GM21526 (cell line): Measurements from ENCODE around the gene ELF4.

ENCODE experiments used
- ATAC-seq: cut with Tn5 transposase; IDR thresholded peaks from one replicate; pipeline ENCODE4 v1.9.1; 2021; ENCODE audit warnings: moderate library complexity; ENCODE audit not compliant: unreplicated experiment, low FRiP score

Gene ELF4

DNA sequence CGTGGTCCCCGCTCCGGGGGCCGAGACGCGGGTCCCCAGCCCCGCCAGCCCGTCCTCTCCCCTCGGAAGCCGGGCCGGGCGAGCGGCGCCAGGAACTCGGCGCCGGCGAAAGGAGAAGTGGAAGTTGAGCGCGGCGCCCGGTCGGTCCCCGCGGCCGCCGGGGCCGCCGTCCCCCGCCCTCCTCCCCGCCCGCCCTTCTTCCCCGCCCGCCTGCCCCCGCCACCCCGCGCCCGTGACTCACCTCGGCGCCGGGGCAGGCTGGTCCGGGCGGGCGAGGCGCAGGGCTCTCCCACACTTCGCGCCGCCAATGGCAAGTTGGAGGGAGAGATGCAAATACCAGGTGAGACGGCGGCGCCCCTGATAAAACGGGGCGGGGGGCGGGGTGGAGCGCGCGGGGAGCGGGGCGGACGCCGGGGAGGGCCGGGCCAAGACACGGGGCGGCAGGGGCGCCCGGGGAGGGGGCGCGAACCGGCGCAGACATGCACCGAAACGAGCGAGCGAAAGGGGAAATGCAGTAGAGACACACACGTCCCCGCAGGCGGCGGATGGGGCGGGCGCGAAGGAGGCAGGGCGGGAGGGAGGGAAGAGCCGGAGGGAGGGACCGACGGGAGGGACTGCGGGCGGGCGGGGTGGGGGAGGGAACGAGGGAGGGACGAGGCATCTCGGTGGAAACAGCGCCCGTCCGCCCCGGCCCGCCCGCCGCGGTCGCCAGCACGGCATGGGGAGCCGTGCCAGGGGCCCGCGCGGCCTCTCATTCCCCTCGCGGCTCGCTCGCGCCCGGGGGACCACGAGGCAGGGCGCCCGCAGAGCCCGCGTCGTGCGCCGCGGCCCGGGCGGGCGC is at the start of gene ELF4:
Gene ELF4 (minus strand): TSS at position 119 of the 841 bp plus-strand sequence. CDS start 29,167 bp downstream, outside the sequence.
- ATAC-seq = no peak

DNA sequence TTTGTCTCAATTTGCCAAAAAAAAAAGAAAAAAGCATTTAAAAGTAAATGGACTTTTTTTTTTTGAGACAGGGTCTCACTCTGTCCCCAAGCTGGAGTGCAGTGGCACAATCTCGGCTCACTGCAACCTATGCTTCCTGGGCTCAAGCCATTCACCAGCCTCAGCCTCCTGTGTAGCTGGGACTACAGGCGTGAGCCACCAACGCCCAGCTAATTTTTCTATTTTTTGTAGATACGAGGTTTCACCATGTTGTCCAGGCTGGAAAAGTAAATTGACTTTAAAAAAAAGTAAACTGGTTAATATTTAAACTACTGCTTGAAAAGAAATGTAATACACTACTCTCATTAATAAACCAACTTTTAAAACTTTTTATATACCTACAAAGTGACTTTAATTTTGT is 49.5 kb upstream of the ELF4 start:
- no peak for ATAC-seq

DNA sequence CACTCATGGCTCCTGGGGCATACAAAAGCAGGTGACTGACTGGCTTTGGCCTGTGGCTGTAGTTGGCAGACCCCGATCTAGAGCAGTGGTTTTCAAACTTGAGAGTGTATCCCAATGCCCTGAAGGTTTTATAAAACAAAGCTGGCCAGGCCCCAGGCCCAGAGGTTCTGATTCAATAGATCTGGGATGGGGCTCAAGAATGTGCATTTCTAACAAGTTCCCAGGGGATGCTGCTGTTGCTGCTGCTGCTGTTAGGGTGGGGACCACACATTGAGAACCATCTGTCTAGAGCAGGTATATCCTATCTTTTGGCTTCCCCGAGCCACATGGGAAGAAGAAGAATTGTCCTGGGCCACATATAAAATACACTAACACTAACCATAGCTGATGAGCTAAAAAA is 48.0 kb upstream of the ELF4 start:
- no peak for ATAC-seq

DNA sequence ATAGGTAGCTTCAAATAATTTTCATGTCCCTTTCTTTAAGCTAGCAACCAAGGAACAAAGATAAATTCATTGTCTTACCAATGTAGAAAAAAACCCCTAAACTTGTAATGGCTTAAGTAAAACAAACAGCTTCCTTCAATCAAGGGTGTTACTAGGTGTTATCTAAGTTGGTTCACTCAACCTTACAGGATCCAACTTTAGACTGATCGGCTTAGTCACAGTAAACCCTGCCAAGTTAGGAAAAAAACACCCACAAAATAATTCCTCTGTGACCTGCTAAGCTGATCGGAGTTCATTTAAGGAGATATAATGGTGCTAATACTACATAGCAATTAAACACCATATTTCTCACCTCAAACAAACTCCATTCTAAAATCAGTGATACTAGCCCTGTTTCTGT is 45.3 kb upstream of the ELF4 start:
- no peak for ATAC-seq

DNA sequence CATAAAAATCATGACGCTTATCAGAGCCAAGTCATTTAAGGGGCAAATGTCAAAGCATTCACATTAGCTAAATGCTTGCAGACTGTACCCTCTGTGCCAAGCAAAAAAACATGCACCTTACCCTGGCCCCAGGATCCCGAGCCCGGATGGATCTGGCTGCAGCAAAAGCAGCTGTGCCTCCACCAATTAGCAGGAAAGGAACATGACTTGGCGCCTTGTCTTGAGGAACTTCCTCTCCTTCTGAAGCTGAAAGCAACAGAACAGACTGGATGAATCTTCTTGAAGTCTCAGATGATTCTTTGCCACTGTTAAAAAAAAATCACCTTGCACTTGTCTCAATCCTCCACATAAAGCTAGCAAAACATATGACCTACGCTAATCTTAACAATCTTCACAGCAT is 37.3 kb upstream of the ELF4 start:
- no peak for ATAC-seq

DNA sequence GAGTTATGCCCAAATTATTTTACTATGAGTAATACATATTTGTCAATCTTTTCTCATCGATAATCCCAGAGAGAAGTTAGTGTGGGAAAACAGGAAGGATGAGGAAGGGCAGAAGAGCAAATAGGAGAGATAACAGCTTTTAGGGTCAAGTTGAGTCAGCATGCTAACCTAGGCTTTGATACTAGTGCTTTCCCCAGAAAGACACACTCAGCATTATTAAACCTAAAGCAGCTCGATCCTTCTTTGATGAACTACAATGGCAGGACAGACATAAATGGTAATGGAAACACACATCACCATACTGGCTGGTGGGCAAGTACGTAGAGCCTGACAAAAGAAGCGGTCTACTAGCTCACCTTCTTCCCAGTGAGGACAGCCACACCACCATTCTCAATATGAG is 34.8 kb upstream of the ELF4 start:
- no peak for ATAC-seq

DNA sequence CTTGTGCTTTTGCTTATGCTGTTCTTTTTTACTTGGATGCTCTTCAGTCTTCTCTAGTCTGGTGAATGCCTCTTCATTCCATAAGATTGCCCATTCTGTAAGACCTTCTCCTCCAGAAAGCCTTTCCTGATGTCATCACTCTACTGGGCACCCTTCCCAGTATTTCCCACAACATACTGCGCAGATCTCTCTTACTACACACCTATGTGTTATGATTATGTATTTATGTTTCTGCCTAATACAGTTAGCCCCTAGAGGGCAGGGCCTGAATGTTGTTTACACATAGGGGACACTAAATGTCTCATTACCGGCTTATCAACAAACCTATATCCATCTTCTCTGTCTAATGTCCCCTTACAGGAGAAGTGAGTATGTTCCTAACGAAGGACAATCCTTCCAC is 34.2 kb upstream of the ELF4 start:
- ATAC-seq = no peak

DNA sequence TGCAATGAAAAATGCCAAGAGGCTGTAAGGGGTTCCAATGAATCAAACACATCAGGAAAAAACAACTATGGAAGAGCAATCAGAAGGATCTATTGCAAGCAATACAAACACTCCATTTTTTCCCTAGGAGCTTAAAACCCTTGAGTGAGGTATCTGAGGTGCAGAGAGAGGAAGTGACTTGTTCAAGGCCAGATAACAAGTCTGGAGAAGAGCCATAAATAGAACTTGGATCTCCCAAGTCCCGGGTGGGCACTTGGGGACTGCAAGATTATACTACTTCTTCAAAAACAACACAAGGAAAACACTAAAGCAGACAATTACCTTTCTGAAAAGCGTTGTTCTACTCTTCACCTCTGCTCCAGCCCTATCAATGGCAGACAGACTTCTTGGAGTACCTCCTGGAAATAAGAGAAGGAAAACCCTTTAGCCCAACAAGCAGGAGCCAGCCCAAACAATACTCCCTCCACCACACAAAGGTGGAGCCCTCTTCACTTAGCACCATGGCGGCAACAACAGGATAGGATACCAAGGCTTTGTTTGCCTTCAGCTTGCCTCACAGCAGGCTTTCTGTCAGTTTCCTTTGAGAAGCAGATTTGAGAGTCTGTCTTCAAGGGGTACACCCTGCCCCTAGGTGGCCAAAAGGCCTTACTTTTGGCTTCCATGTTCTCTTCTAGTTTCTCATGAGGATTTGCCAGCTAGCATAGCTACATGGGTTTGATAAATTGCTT is 29.3 kb upstream of the ELF4 start:
- ATAC-seq = no peak

DNA sequence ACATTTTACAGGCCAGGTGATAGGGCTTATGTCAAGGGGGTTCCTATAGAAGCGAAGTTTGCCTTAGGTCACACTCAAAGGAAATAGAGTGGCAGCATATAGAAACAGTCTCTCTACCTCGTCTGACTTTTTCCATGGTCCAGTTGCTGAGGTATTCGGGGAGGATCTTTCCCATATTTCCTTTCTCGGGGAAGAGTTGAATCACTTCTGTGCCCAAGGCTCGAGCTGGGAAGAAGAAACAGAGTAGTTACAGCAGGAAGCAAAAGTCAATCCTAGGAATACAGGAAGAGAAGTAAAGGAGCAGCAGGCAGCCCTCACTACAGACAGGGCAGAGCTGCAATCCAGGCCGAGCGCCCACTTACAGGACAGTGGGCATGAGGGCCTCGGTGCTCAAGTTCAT is 26.7 kb upstream of the ELF4 start:
- no peak for ATAC-seq

DNA sequence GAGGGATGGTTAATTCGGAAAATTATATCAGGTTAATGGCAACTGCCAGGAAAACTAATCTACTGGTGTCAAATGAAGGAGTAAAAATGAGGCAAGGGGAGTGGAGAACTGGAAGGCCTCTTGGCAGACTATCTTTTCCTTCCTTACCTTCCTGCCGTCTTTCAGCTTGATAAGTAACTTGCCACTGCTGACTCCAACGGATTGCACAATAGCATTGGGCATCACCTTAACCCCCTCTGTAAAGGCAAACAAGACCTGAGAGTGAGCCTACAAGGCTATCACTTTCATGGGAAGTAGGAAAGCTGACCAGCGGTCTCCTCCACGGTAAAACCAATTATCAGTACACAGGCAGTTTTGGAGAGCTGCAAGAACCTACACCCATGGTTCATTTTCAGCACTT is 26.2 kb upstream of the ELF4 start:
- no peak for ATAC-seq

DNA sequence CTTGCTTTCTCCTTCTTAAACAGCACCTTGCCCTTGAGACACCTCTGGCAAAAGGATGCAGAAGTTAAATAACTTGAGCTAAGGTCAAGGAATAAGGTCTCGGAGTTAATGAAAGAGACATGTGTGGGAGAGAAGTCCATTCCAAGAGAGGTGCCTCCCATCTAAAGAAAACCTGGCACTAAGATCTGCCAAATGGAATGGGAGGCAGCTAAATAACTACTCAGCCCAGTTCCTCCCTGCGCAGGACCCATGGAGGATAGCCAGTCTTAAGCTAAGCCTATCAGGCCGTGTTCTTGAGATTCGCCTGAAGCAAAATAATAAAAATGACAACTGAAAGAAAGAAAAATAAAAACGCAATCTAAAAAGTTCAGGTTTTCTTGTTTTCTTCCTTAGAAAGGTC is 20.7 kb upstream of the ELF4 start:
- no peak for ATAC-seq

DNA sequence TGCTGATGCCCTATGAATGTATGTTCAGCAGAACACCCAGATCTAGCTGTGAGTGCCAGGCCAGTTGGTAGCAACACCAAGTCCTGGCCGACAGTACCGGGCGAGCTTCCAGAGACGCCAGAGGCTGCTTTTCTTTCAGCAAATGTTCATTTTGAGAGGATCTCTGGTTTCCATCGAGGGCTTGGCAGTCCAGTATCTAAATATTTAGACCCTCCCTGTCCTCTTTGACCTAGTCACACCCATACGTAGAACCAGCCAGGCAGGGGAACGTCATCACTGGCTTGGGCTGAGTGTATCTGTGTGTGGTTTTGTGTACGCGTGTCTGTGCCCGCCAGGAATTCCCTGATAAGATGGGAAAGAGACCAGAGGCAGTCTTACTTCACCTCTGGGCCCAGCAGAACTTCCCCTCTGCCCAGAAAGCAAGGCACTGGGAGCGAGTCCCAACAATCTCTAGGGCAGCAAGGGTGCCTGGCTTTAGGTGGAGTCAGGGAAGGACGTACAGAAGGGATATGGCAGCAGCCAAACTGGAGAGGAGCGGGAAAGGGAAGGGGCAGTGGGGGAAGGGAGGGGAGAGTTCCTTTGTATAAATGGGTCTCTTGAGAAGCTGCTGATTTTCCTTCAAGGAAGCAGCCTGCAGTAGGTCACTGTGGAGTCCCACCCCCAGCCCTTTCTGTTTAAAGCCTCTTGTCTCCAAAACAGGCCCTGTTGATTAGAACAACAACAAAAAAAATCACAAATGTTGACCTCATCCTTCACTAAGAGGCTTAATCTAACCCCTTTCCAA is 15.0 kb upstream of the ELF4 start:
- no peak for ATAC-seq

DNA sequence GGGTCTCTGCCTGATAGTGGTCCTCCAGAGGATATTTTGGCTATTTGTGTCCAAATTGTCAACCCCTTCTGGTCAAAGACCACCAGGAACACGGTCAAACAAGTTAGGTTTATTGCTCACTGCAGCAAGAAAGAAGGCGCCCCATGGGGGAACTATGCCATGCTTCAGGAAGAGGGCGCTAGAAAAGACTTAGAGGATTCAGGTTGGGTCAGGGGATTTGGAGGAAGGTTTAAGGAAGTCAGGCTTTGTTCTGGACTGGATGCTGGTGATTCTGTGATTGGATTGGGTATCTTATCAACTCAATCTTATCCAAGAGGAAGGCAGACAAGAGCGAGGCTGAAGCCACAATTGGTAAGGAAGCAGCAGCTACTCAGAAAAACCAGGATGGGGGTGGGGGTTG is 14.3 kb upstream of the ELF4 start:
- no peak for ATAC-seq

DNA sequence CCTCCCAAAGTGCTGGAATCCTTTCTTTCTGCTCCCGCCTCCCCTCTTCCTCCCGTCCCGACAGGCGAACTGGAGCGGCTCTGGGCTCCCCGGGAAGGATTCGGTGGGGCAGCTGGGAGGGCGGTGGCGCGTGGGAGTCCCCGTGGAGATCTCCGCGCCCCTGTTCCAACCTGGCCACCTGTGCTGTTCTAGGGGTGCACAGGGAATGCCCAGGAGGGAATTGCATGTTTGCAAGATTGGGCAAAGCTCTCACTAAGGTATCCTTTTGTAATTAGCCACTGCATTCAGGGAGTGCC is 11.2 kb upstream of the ELF4 start:
- no peak for ATAC-seq

DNA sequence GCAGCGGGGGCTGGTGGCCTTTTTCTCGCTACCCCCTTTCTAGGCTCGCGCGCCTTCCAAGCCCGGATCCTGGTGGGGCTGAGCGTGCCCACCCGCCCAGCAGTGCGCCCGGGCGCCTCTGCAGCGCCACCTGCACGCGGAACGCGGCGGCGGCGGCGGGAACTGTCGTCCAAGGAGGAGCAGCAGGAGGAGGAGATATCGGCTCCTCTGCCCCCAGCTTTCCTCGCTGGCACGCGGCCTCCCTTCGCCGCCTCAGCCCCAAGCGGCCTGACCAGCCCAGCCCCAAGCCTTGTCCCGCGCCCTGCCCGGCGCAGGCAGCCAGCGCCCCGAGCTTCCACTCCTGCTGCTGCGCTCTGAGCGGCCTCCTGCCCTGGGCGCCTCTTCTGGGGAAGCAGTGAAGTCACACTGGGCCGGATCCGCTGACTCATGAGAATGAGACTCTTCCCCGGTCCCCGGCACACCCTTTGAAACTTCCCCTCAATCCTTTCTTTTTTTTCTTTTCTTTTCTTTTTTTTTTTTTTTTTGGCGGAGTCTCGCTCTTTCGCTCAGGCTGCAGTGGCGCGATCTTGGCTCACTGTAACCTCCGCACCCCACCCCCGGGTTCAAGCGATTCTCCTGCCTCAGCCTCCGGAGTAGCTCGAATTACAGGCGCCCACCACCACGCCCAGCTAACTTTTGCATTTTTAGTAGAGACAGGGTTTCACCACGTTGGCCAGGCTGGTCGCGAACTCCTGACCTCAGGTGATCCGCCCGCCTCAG is 10.6 kb upstream of the ELF4 start:
- peak; percentile 52 for ATAC-seq

DNA sequence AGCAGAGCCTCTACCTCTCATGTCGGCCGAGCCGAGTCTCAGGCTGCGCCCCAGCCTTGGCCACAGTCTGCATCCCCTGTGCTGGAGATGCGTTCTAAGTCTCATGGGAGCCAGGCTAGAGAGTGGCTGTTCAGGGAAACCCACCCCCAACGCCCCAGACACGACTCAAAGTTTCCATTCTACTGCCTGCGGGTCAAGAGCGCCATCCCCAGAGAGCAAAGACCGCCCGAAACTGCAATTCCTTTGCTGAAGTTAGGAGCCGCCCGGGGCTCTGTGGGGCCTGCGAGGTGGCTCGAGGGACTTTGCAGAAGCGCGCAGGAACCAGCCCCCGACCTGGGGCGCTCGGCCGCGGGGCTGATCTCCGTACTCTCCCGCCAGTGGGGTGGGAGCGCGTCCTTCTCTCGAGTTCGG is 10.0 kb upstream of the ELF4 start:
- ATAC-seq = peak; percentile 19

DNA sequence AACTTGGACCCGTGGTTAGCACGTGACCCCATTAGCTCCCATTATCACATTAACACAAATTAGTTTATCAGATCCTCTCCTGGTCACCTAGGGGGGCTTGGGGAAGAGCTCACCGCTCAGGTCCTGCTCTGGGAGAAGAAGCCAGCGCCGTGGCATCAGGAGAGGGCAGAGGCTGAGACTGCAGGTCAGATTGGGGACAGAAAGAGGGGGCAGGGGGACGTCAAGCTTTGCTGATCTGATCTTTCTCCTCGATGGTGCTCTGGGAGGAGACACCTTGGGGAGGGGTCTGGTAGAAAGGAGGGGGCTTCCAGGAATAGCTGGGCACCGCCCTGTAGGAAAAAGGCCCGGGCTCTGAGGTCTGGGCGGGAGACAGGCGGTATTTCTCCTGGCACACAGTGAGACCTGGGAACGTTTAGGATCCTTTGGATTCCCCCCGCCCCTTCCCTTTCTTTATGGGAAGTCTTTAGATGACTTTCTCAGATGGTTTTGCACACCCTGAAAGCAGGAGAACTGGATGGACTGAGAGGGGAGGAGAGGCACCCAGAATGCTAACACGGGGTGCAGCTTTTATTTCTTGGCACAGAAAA is 9.1 kb upstream of the ELF4 start:
- no peak for ATAC-seq

DNA sequence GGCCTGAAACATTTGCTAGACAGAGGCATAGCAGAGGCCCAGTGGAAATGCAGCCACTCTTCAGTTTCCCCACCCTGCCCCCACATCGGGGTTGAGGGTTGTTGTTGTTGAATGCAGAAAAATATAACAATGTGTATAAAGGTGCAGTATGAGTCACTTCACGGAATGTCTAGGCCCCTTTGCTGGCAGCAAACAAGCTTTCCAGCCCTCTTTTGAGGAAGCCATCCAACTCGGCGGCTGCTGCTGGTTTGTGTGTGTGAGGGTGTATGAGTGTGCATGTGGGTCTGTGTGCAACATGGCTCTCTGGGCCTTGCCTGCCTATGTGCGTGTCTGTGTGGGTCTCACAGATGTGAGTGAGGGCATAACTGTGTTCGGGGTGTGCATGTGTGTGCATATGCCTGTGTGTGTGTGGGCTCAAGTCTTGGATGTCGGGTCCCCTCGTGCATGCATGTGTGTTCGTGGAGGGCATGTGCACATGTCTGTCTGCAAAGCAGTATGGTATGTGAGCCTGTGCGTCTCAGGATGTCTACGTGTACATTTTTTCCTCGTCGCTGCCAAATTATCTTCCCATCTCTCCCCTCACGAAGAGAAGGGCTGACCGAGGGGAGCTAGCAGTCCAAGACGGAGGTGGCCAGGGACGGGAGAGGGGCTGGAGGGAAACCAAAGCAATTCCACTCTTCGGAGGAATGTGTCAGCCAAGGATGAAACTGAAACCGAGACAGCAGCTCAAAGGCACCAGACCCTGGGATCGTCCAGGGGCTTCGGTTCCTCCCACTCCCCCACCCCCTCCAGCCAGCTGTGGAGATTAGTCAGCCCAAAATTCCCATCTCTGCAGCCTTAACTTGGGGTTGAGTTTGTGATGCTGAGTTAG is 8.4 kb upstream of the ELF4 start:
- no peak for ATAC-seq

DNA sequence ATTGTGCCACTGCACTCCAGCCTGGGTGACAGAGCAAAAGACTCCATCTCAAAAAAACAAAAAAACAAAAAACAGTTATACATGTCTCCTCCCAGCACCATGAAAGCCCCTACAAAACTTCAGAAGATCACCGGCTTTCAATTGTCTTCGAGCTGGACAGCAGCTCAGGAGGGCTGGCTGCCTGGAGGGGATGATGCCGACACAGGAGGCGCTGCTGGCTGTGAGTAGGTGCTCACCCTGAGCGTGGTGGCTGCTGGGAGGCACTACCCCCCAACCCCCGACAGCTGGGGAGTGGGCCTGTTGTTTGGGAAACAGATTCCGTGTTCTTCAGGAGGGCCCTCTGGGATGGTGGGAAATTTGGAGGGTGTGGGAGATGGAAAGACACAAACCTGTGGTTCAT is 6.9 kb upstream of the ELF4 start:
- ATAC-seq = no peak
